ENCODE measurements around the gene DTX4.

DNA sequence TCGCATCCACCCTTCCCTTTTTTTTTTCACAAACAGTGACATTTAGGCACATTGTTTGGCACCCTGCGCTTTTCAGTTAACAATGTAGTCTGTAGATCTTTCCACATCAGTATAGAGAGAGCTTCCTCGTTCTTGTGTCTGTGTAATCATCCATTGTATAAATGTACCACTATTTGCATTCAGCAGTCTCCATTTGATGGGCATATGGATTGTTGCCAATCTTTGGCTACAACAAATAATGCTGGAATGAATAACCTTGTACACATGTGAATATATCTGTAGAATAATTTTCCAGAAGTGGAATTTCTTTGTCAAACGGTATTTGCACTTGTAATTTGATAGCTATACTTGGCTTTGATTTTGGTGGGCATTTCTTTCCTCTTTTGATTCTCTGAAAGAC is 23.7 kb downstream of the DTX4 start:
- TF ChIP-seq EP300 (IDR thresholded peaks at IDR 0.05; ENCODE audit: borderline replicate concordance) (no peak), TCF12 (IDR thresholded peaks at IDR 0.05; ENCODE audit: low read depth) (no peak), ZBTB7A (IDR thresholded peaks at IDR 0.05; ENCODE audit: low read depth) (no peak), CREB1 (IDR thresholded peaks at IDR 0.05; ENCODE audit: low read depth) (no peak), REST (IDR thresholded peaks at IDR 0.05; ENCODE audit: low read depth) (no peak), RAD21 (IDR thresholded peaks at IDR 0.05; ENCODE audit: low read depth) (no peak), TAF1 (IDR thresholded peaks at IDR 0.05; ENCODE audit: low read depth) (no peak)
- TF ChIP-seq, protein P1, sequence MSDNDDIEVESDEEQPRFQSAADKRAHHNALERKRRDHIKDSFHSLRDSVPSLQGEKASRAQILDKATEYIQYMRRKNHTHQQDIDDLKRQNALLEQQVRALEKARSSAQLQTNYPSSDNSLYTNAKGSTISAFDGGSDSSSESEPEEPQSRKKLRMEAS (IDR thresholded peaks at IDR 0.05), result no peak

All from Ishikawa (cell line).